Sigmoid colon (tissue), 4 donors: ENCODE results near the gene KLHL8.

Experiments used
- POLR2A ChIP-seq, 2 donors: fragments of 450-650 bp; IDR thresholded peaks; one replicate each; pipeline ENCODE4 v1.6.1; 2016; ENCODE audit warnings: antibody characterized with exemption in 2 of 2, mild to moderate bottlenecking in 2 of 2, moderate library complexity in 2 of 2
- POLR2AphosphoS5 ChIP-seq, 4 donors: sonication (generic); formaldehyde crosslinking; IDR thresholded peaks; one replicate each; pipeline ENCODE4 v1.6.1; 2017; ENCODE audit warnings: antibody characterized with exemption in 4 of 4
- TF ChIP-seq, protein P1 (sequence below), 4 experiments: fragments of 450-650 bp in 3 of 4; fragments of 200-600 bp in 1 of 4; IDR thresholded peaks; one replicate each; pipeline ENCODE4 v1.5.1; 2016 to 2019; ENCODE audit warnings: antibody characterized with exemption in 4 of 4, mild to moderate bottlenecking in 3 of 4, moderate library complexity in 2 of 4

DNA sequence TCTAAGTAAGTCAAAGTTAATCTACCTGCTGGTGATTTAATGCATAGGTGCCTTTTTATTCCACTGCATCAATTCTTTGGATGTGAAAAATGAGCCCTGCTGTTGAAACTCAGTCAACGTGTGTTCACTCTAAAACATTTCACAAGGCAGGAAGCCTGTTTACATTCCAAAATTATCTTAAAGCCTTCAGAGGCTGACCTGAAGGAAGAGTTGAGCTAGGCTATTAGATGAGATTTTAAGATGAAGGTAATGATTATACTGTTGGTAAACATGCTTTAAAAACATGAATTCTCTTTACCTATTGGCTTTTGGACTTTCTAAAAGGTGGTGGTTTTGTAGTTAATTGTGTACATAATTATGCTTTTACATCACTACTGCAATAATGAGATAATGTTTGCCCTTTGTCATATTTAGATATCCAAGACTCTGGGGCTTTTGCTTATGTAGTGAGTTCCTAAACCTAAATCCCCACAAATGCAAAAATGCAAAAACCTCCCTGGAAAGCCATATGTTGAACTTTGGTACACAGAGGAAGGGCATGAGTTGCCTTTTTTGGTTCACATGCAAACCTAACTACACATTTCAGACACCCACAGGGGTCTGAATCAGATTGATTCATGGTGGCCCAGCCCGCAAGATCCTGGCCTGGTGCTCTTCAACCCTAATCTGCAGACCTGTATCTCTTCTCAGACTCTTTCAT is 92.3 kb downstream of the KLHL8 start:
- TF ChIP-seq, protein P1, sequence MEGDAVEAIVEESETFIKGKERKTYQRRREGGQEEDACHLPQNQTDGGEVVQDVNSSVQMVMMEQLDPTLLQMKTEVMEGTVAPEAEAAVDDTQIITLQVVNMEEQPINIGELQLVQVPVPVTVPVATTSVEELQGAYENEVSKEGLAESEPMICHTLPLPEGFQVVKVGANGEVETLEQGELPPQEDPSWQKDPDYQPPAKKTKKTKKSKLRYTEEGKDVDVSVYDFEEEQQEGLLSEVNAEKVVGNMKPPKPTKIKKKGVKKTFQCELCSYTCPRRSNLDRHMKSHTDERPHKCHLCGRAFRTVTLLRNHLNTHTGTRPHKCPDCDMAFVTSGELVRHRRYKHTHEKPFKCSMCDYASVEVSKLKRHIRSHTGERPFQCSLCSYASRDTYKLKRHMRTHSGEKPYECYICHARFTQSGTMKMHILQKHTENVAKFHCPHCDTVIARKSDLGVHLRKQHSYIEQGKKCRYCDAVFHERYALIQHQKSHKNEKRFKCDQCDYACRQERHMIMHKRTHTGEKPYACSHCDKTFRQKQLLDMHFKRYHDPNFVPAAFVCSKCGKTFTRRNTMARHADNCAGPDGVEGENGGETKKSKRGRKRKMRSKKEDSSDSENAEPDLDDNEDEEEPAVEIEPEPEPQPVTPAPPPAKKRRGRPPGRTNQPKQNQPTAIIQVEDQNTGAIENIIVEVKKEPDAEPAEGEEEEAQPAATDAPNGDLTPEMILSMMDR (IDR thresholded peaks at IDR 0.05) = no peak
- TF ChIP-seq POLR2AphosphoS5 (IDR thresholded peaks at IDR 0.05) (no peak), POLR2A (IDR thresholded peaks at IDR 0.05) (no peak)
